Fibroblast of lung (primary cell): ENCODE results near the gene NHSL2. TPM values are rescaled to one million over a fixed set of nuclear protein-coding genes. Genes with fewer than 3 reads are reported as not detected.

Experiments used
- DNase-seq, 2 donors: peaks; one replicate each; pipeline versions ENCODE4 v3.0.0 to v3.0.0-alpha.2; 2010; ENCODE audit warnings: low read depth in 2 of 2
- H2AFZ ChIP-seq: 2 replicates; pipeline ENCODE4 v1.5.1; 2012; ENCODE audit warnings: low read length, control low read depth, inconsistent platforms
- H3K27ac ChIP-seq: 2 replicates; pipeline ENCODE4 v1.5.1; 2011; ENCODE audit warnings: low read length, control low read depth; ENCODE audit not compliant: insufficient read depth
- H3K27me3 ChIP-seq: 2 replicates; pipeline ENCODE4 v1.5.1; 2011; ENCODE audit warnings: mild to moderate bottlenecking, low read length; ENCODE audit not compliant: control insufficient read depth, insufficient read depth
- H3K36me3 ChIP-seq: 2 replicates; pipeline ENCODE4 v1.5.1; 2011; ENCODE audit warnings: low read length; ENCODE audit not compliant: control insufficient read depth, insufficient read depth
- H3K4me1 ChIP-seq: 2 replicates; pipeline ENCODE4 v1.5.1; 2011; ENCODE audit warnings: low read length; ENCODE audit not compliant: control insufficient read depth, insufficient read depth; ENCODE audit errors: extremely low read depth
- H3K4me2 ChIP-seq: 2 replicates; pipeline ENCODE4 v1.5.1; 2011; ENCODE audit warnings: low read length, control low read depth; ENCODE audit not compliant: insufficient read depth; ENCODE audit errors: extremely low read depth
- H3K4me3 ChIP-seq, 4 experiments: fragments of 200-600 bp in 1 of 4; sonication (generic) in 1 of 4; replicated peaks in 1 of 4; 2 replicates each; pipeline ENCODE4 v1.5.1; 2011 to 2016; ENCODE audit warnings: low read length in 4 of 4, low read depth in 3 of 4, mild to moderate bottlenecking in 3 of 4, control low read depth in 2 of 4, inconsistent platforms in 1 of 4, mixed read lengths in 1 of 4; ENCODE audit not compliant: insufficient read depth in 1 of 4; ENCODE audit errors: control extremely low read depth in 1 of 4
- H3K79me2 ChIP-seq: 2 replicates; pipeline ENCODE4 v1.5.1; 2012; ENCODE audit warnings: mild to moderate bottlenecking, low read length, inconsistent platforms; ENCODE audit not compliant: control insufficient read depth, insufficient read depth
- H3K9ac ChIP-seq: 2 replicates; pipeline ENCODE4 v1.5.1; 2011; ENCODE audit warnings: mild to moderate bottlenecking, low read length, control low read depth; ENCODE audit not compliant: insufficient read depth
- H3K9me3 ChIP-seq: 2 replicates; pipeline ENCODE4 v1.5.1; 2012; ENCODE audit warnings: low read depth, low read length; ENCODE audit not compliant: control insufficient read depth, insufficient read depth
- H4K20me1 ChIP-seq: 2 replicates; pipeline ENCODE4 v1.5.1; 2011; ENCODE audit warnings: low read length; ENCODE audit not compliant: control insufficient read depth, insufficient read depth; ENCODE audit errors: extremely low read depth
- CTCF ChIP-seq, 2 donors: IDR thresholded peaks in 1 of 2; conservative IDR thresholded peaks in 1 of 2; 1 replicate in 1 of 2; 2 replicates in 1 of 2; pipeline ENCODE4 v1.5.1; 2011 to 2012; ENCODE audit warnings: low read length in 2 of 2, control low read depth in 1 of 2, inconsistent platforms in 1 of 2, low read depth in 1 of 2, mild to moderate bottlenecking in 1 of 2
- EZH2 ChIP-seq: IDR thresholded peaks from 2 replicates; pipeline ENCODE4 v1.5.1; 2012; ENCODE audit warnings: low read length, control low read depth, mild to moderate bottlenecking; ENCODE audit errors: missing control alignments
- polyA plus RNA-seq, 2 donors: library from polyadenylated mRNA; depleted of rRNA in 1 of 2; stranded (reverse) in 1 of 2; unstranded in 1 of 2; fragments of >200 nt; gene quantifications; 2 replicates each; pipeline ENCODE4 v1.2.1, GENCODE V29; 2011 to 2012; ENCODE audit warnings: missing spikeins in 1 of 2
- total RNA-seq: library from RNA; depleted of rRNA; stranded (reverse); fragments of >200 nt; gene quantifications from 2 replicates; pipeline ENCODE4 v1.2.1, GENCODE V29; 2014

Gene NHSL2
- total and polyA plus RNA-seq, 2 donors (not counting 1 experiment from before 2014, with no cell fraction given) = 4.3 to 9.7 TPM

- peaks cover 13% of the 10 kb centered on the region for H3K4me1 ChIP-seq
Measured at GRCh38 chrX:72126539-72127140, 216.0 kb downstream of the NHSL2 start.

GRCh38 chrX:72127332-72127731, 216.7 kb downstream of the NHSL2 start:
- peaks cover 13% of the 10 kb centered on the region for H3K4me1 ChIP-seq

More at GRCh38 chrX:72126539-72127140, 216.0 kb downstream of the NHSL2 start:
- Histone ChIP-seq H2AFZ (no peak overlapping the region), H3K27me3 (no peaks in the 10 kb centered on the region), H3K9me3 (no peaks in the 10 kb centered on the region), H3K4me3 (no peak overlapping the region), H3K27ac (no peak overlapping the region), H3K36me3 (peaks cover 3% of the 10 kb centered on the region), H3K79me2 (no peaks in the 10 kb centered on the region), H3K9ac (no peak overlapping the region), H4K20me1 (no peaks in the 10 kb centered on the region), H3K4me2 (no peak overlapping the region)
- DNase-seq = peak; percentile 83 to 91
- TF ChIP-seq CTCF (conservative IDR thresholded peaks at IDR 0.05 in 1 of 2, IDR thresholded peaks at IDR 0.05 in 1 of 2; ENCODE audit: low read depth in 1 of 2, low read length in 2 of 2) = peak; percentile 67 to 81
- no peak for TF ChIP-seq EZH2

More at GRCh38 chrX:72127332-72127731, 216.7 kb downstream of the NHSL2 start:
- no peak for DNase-seq
- H4K20me1 ChIP-seq = no peaks in the 10 kb centered on the region
- no peaks in the 10 kb centered on the region for H3K27me3 ChIP-seq
- H3K4me2 ChIP-seq = no peak overlapping the region
- no peaks in the 10 kb centered on the region for H3K79me2 ChIP-seq
- H2AFZ ChIP-seq = no peak overlapping the region
- no peaks in the 10 kb centered on the region for H3K9me3 ChIP-seq
- H3K27ac ChIP-seq = no peak overlapping the region
- TF ChIP-seq EZH2 (no peak), CTCF (conservative IDR thresholded peaks at IDR 0.05 in 1 of 2, IDR thresholded peaks at IDR 0.05 in 1 of 2; ENCODE audit: low read depth in 1 of 2, low read length in 2 of 2) (no peak)
- no peak overlapping the region for H3K9ac ChIP-seq
- H3K4me3 ChIP-seq = no peak overlapping the region
- peaks cover 3% of the 10 kb centered on the region for H3K36me3 ChIP-seq
